ENCODE measurements around the gene DDX20.

GRCh38 chr1:111733992-111734341 lies 21.7 kb upstream of the DDX20 start:
- TF ChIP-seq, protein P1, sequence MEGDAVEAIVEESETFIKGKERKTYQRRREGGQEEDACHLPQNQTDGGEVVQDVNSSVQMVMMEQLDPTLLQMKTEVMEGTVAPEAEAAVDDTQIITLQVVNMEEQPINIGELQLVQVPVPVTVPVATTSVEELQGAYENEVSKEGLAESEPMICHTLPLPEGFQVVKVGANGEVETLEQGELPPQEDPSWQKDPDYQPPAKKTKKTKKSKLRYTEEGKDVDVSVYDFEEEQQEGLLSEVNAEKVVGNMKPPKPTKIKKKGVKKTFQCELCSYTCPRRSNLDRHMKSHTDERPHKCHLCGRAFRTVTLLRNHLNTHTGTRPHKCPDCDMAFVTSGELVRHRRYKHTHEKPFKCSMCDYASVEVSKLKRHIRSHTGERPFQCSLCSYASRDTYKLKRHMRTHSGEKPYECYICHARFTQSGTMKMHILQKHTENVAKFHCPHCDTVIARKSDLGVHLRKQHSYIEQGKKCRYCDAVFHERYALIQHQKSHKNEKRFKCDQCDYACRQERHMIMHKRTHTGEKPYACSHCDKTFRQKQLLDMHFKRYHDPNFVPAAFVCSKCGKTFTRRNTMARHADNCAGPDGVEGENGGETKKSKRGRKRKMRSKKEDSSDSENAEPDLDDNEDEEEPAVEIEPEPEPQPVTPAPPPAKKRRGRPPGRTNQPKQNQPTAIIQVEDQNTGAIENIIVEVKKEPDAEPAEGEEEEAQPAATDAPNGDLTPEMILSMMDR (conservative IDR thresholded peaks at IDR 0.05): no peak
- no peak for TF ChIP-seq EZH2 (IDR thresholded peaks at IDR 0.05; ENCODE audit: low read depth)

Measured in PC-9 (cell line).